ENCODE results near the gene EGFL7. TPM values are rescaled to one million over a fixed set of nuclear protein-coding genes. Genes with fewer than 3 reads are reported as not detected.
A peak's percentile ranks its signal among the peaks of the same experiment; 100 is the strongest.

The EGFL7 gene
- total RNA-seq, 2 donors from 2014 or later: 49.3 to 118 TPM

DNA sequence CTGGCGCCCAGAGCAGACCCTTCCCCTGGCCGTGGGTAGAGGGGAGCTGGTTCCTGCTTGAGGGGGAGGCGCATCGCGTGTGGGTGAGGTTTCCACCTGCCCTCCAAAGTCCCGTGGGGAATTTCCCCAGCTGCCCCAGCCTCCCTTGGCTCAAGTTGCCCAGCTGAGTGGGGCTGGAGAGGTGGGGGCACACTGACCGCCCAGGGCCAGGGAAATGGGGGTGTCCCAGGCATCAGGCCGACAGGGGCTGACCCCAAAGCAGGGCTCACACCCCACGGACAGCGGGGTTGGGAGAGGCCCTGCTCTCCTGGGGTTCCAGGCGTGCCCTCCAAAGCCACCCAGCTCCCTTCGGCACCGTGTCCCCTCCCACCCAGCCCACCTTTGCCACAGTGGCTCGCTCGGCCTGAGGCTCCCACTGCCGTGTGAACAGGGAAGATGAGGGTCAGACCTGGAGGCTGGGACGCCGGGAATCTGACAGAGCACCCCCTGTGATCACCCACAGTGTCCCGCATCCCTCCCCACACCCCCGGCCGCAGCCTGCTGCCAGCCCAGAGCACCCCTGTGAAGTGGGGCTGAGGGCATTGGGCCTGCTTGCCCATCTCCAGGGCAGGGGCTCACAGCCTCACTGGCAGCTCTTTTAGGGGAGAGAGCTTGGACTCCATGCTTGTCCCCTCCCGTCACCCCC lies 933 bp upstream of the EGFL7 start:
- no peak for TF ChIP-seq POLR2AphosphoS5 (IDR thresholded peaks at IDR 0.05)
- TF ChIP-seq, protein P1, sequence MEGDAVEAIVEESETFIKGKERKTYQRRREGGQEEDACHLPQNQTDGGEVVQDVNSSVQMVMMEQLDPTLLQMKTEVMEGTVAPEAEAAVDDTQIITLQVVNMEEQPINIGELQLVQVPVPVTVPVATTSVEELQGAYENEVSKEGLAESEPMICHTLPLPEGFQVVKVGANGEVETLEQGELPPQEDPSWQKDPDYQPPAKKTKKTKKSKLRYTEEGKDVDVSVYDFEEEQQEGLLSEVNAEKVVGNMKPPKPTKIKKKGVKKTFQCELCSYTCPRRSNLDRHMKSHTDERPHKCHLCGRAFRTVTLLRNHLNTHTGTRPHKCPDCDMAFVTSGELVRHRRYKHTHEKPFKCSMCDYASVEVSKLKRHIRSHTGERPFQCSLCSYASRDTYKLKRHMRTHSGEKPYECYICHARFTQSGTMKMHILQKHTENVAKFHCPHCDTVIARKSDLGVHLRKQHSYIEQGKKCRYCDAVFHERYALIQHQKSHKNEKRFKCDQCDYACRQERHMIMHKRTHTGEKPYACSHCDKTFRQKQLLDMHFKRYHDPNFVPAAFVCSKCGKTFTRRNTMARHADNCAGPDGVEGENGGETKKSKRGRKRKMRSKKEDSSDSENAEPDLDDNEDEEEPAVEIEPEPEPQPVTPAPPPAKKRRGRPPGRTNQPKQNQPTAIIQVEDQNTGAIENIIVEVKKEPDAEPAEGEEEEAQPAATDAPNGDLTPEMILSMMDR (IDR thresholded peaks at IDR 0.05): no peak
- no peak overlapping the region for H3K4me3 ChIP-seq
- DNase-seq (ENCODE audit: low spot score): no peak
- 87% methylated on average over 13 of the region's 22 CpGs for WGBS
- H3K27ac ChIP-seq: no peak overlapping the region
- H3K27me3 ChIP-seq (replicated peaks; ENCODE audit: insufficient read depth): peaks cover 3% of the 10 kb centered on the region
- H3K4me1 ChIP-seq (replicated peaks): no peaks in the 10 kb centered on the region
- no peaks in the 10 kb centered on the region for H3K9me3 ChIP-seq
- no peaks in the 10 kb centered on the region for H3K36me3 ChIP-seq
- intact Hi-C loops (cut with DNase I): no loop called here

DNA sequence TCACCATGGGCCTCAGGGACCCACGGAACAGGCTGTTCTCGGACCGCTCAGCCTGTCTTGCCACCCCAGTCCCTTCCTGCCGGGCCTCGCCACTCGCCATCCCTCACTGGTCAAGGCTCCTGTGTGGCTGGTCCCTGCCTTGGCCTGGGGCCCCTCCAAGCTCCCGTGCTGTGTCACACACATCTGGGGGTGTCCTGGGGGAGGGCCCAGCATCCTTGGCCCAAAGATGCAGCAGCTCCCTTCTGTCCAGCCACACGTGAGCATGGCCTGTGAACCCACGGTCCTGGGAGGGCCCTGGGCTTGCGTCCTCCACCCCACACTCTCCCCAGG lies 425 bp upstream of the EGFL7 start:
- no peak overlapping the region for H3K27ac ChIP-seq
- no peak overlapping the region for H3K4me3 ChIP-seq
- H3K4me1 ChIP-seq (replicated peaks): no peaks in the 10 kb centered on the region
- H3K27me3 ChIP-seq (replicated peaks; ENCODE audit: insufficient read depth): peaks cover 3% of the 10 kb centered on the region
- no peak for DNase-seq (ENCODE audit: low spot score)
- WGBS: 83% methylated on average over 9 of the region's 10 CpGs
- intact Hi-C loops (cut with DNase I): no loop called here
- no peaks in the 10 kb centered on the region for H3K9me3 ChIP-seq
- no peaks in the 10 kb centered on the region for H3K36me3 ChIP-seq
- TF ChIP-seq, protein P1 (IDR thresholded peaks at IDR 0.05): no peak
- no peak for TF ChIP-seq POLR2A (IDR thresholded peaks at IDR 0.05)
- no peak for TF ChIP-seq POLR2AphosphoS5 (IDR thresholded peaks at IDR 0.05)

DNA sequence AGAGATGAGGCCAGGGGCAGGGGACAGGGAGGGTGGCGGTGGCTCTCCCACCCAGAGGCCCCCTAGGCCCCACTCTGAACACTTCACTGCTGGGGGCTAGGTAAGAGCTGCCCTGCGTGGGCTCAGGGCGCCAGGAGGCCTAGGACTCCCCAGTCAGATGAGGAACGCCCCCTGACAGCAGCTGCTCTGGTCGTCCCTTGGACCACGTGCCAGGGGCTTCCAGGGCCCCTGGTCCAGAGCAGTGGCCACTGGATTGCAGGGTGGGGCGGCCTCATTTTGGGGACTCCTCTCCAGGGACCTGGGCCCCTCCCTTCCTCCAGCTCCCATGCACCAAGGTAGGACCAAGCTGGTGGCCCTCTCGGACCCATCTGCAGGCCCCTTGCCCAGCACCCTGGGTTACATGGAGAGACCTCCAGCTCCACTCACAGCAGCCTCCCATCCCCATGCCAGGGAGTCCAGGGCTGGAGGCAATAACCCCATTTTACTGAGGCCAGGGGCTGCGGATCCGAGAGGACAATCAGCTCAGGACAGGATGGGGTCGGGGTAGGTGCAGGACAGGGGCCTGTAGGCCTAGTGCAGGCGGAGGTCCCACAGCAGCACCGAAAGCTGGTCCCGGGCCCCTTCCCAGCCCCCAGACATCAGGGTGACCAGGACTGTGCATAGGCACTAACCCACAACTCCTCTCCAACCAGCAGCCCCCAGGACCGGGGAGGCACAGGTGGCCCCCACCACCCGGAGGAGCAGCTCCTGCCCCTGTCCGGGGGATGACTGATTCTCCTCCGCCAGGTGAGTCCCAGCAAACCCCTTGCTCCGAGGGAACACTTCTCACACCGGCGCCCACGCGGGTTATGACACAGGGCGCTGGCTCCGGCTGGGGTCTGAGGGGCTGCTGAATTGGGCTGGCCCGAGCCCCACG lies 1.5 kb downstream of the EGFL7 start:
- no peaks in the 10 kb centered on the region for H3K36me3 ChIP-seq
- no peaks in the 10 kb centered on the region for H3K9me3 ChIP-seq
- no peaks in the 10 kb centered on the region for H3K4me1 ChIP-seq (replicated peaks)
- intact Hi-C loops (cut with DNase I): no loop called here
- no peaks in the 10 kb centered on the region for H3K27me3 ChIP-seq (replicated peaks; ENCODE audit: insufficient read depth)
- no peak for TF ChIP-seq POLR2AphosphoS5 (IDR thresholded peaks at IDR 0.05)
- WGBS: 85% methylated on average over 21 of the region's 27 CpGs
- peak overlapping the region; percentile 27 to 48 for H3K4me3 ChIP-seq
- no peak for DNase-seq (ENCODE audit: low spot score)
- peak overlapping the region in 1 of 2 donors; percentile 29 for H3K27ac ChIP-seq

DNA sequence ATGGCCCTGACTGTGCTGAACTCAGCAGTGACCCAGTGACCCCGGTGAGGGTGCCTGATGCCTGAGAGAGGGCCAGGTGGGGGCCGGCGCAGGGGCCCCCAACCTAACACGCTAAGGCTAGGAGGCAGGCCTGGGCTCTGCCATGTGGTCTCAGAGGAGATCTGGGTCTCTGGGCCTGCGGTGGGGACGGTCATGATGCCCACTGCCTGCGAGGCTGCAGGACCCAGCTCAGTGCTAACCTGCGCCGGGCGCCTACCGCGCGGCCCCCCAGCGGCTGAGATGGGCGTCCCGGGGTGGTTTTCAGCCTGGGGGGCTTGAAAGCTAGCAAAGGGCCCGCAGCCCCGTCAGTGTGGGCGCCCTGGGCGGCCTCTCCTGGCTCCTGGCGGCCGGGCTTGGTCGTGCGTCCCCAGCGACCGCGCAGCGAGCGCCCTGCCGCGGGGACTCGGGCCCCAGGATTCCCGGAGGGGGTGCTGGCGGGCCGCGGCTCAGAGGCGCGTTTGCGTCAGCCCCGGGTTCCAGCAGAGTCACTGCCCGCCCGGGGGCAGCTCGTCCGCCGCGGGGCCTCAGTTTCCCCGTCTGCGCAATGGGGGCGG lies 2.5 kb downstream of the EGFL7 start:
- intact Hi-C loops (cut with DNase I): no loop called here
- H3K36me3 ChIP-seq: no peaks in the 10 kb centered on the region
- TF ChIP-seq POLR2AphosphoS5 (IDR thresholded peaks at IDR 0.05): no peak
- no peak for TF ChIP-seq POLR2A (IDR thresholded peaks at IDR 0.05)
- TF ChIP-seq, protein P1 (IDR thresholded peaks at IDR 0.05): peak in 2 of 4 experiments; percentile 28 to 43
- no peaks in the 10 kb centered on the region for H3K9me3 ChIP-seq
- WGBS: 10% methylated on average over 33 of the region's 49 CpGs
- no peak for DNase-seq (ENCODE audit: low spot score)
- H3K27me3 ChIP-seq (replicated peaks; ENCODE audit: insufficient read depth): no peaks in the 10 kb centered on the region
- H3K27ac ChIP-seq: peak overlapping the region in 1 of 2 donors; percentile 24
- H3K4me1 ChIP-seq (replicated peaks): no peaks in the 10 kb centered on the region
- peak overlapping the region; percentile 27 to 48 for H3K4me3 ChIP-seq

DNA sequence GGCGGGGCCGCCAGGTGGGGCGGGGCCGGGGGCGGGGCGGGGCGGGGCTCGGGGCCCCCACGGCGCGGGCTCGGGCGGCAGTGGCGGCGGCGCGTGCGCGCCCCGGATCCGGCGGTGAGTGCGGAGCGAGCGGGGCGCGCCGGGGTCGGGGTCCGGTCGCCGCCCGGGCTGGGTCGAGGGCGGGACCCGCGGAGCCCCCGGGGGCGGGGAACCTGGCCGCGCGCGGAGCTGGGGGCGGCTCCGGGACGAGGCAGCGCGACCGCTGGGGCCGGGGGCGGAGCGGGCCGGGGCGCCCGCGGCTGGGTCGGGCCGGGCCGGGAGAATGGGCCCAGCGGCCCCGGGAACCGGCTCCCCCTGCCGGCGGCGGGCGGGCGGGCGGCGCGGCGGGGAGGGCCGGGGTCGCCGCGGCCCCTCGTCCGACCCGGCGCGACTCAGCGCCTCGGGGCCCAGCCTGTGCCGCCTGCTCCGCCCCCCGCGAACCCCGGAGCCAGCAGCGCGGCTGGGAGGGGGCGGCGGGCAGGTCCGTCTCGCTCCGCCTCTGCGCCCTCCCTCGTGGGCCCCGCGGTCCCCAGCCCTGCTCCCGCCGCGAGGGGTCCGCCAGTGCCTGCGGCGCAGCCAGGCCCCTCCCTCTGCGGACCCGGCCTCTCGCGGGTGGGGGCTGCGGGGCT lies 3.1 kb downstream of the EGFL7 start:
- no peaks in the 10 kb centered on the region for H3K9me3 ChIP-seq
- intact Hi-C loops (cut with DNase I): no loop called here
- H3K4me3 ChIP-seq: peak overlapping the region; percentile 27 to 48
- no peaks in the 10 kb centered on the region for H3K27me3 ChIP-seq (replicated peaks; ENCODE audit: insufficient read depth)
- WGBS: 4% methylated on average over 5 of the region's 109 CpGs
- H3K4me1 ChIP-seq (replicated peaks): no peaks in the 10 kb centered on the region
- no peaks in the 10 kb centered on the region for H3K36me3 ChIP-seq
- no peak for DNase-seq (ENCODE audit: low spot score)
- TF ChIP-seq POLR2A (IDR thresholded peaks at IDR 0.05) (no peak), POLR2AphosphoS5 (IDR thresholded peaks at IDR 0.05) (no peak)
- TF ChIP-seq, protein P1 (IDR thresholded peaks at IDR 0.05): no peak
- H3K27ac ChIP-seq: no peak overlapping the region

Measured in prostate gland (tissue), 2 donors.